ENCODE measurements around the gene ST8SIA6. TPM values are rescaled to one million over a fixed set of nuclear protein-coding genes. Genes with fewer than 3 reads are reported as not detected.

Gene ST8SIA6
- polyA plus RNA-seq, 1 experiment: not detected

DNA sequence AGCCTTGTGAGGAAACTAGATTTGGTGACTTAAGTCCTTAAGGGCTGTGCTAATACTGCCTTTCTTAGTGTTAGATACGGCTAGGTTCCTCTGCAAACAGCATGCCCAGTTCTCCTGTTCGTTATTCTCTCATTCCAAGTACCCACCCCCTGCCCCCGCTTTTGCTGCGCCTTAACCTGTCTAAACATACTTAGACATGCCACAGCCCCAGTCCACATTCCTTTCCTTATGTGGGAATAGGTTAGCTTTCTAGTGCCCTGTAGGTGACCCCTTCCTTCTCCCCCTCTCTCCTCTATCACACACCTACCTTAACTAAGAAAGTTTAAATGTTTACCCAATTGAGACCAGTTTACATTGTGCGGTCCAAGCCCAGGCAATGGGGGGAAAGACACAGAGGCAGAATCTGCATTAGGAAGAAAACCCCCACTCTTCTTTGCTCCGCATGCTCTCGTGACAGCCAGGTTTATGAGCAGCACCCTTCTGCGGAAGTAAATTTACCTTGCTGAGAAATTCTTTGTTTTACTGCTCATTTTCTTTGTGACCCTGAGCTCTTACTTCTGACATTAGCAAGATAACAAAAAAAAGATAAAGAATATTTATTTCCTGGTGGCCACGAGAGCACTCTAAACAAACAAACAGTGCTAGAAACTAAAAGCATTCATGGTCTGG is 177.5 kb downstream of the ST8SIA6 start:
- peaks cover 5% of the 10 kb centered on the region; the same call in 1 of the 2 replicates for H3K27me3 ChIP-seq (ENCODE audit: control insufficient read depth, insufficient read depth, low read length)
- H3K4me3 ChIP-seq (ENCODE audit: low read depth, low read length): no peak overlapping the region
- CTCF ChIA-PET: interaction anchor here (0.9 to 1.3 kb wide), 2 partner anchors 9 to 13 kb away, joined by 3 read pairs; no protein-coding TSS in a partner anchor
- no peaks in the 10 kb centered on the region for H3K36me3 ChIP-seq (ENCODE audit: control insufficient read depth, insufficient read depth, low read length)
- POLR2A ChIA-PET: interaction anchor here (0.7 kb wide), 1 partner anchor 1399 kb away, joined by 5 read pairs; no protein-coding TSS in a partner anchor
- no peak for DNase-seq (ENCODE audit: low read depth)
- TF ChIP-seq, protein P1, sequence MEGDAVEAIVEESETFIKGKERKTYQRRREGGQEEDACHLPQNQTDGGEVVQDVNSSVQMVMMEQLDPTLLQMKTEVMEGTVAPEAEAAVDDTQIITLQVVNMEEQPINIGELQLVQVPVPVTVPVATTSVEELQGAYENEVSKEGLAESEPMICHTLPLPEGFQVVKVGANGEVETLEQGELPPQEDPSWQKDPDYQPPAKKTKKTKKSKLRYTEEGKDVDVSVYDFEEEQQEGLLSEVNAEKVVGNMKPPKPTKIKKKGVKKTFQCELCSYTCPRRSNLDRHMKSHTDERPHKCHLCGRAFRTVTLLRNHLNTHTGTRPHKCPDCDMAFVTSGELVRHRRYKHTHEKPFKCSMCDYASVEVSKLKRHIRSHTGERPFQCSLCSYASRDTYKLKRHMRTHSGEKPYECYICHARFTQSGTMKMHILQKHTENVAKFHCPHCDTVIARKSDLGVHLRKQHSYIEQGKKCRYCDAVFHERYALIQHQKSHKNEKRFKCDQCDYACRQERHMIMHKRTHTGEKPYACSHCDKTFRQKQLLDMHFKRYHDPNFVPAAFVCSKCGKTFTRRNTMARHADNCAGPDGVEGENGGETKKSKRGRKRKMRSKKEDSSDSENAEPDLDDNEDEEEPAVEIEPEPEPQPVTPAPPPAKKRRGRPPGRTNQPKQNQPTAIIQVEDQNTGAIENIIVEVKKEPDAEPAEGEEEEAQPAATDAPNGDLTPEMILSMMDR (IDR thresholded peaks at IDR 0.05; ENCODE audit: insufficient read depth, low read depth, low read length): no peak

DNA sequence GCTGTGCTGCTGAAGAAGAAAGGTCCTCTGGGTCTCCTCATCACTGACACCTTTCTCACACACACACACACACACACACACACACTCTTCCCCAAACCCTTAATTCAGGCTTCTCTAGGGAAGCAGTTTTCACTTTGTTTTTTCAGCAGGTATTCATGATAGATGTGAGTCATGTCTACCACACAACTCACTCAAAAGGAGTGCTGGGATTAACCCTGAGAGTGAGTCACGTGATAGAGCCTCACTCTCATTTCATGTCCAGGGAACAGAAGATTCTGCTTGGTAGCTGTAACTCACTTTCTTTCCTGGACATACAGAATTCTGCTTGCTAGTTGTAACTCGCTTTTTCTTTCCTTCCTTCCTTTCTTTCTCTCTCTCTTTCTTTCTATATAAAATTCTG is 181.0 kb downstream of the ST8SIA6 start:
- ChIA-PET POLR2A (no interaction called here), CTCF (interaction anchor here (0.8 to 1.7 kb wide), 3 partner anchors 15 to 16 kb away, joined by 3 to 5 read pairs (median 3); no protein-coding TSS in a partner anchor)
- TF ChIP-seq, protein P1 (IDR thresholded peaks at IDR 0.05; ENCODE audit: insufficient read depth, low read depth, low read length): no peak
- peak; percentile 13 for DNase-seq (ENCODE audit: low read depth)
- H3K27me3 ChIP-seq (ENCODE audit: control insufficient read depth, insufficient read depth, low read length): peaks cover 5% of the 10 kb centered on the region; the same call in 1 of the 2 replicates
- H3K36me3 ChIP-seq (ENCODE audit: control insufficient read depth, insufficient read depth, low read length): no peaks in the 10 kb centered on the region
- H3K4me3 ChIP-seq (ENCODE audit: low read depth, low read length): no peak overlapping the region

DNA sequence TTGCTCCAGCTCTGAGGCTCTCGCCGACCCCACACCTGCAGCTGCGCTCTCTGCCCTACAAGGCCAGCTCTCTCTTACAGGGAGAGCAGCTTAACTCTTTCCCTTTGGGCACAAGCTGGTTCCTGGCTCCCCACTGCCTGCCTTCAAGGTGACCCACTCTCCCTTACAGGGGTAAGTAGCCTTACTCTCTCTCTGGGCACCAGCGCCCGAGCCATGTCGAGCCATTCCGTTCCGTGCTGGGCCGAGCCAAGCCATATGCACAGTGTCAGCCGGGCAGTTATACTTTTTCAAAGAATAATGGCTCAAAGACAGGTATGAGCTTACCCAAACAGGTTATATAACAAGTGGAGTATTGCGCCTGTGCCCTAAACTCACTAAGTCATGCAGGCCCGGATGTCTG is 181.7 kb downstream of the ST8SIA6 start:
- POLR2A ChIA-PET: no interaction called here
- TF ChIP-seq, protein P1 (IDR thresholded peaks at IDR 0.05; ENCODE audit: insufficient read depth, low read depth, low read length): no peak

More for the DNA sequence above, 181.7 kb downstream of the ST8SIA6 start:
- no peak overlapping the region for H3K4me3 ChIP-seq (ENCODE audit: low read depth, low read length)
- H3K27me3 ChIP-seq (ENCODE audit: control insufficient read depth, insufficient read depth, low read length): peaks cover 5% of the 10 kb centered on the region; the same call in 1 of the 2 replicates
- CTCF ChIA-PET: interaction anchor here (0.6 to 1.7 kb wide), 3 partner anchors 14 to 374 kb away, joined by 3 to 5 read pairs (median 3); no protein-coding TSS in a partner anchor
- no peaks in the 10 kb centered on the region for H3K36me3 ChIP-seq (ENCODE audit: control insufficient read depth, insufficient read depth, low read length)
- no peak for DNase-seq (ENCODE audit: low read depth)

Small RNAs within 50 kb of the gene (small RNA-seq; reads per million reads assigned to genes)
- not detected for gene RF00019 (ENCODE audit: insufficient read length, low read depth, low replicate concordance)

Other genes starting within 250 kb of the ST8SIA6 start
- gene VIM, start 226.4 kb downstream of the ST8SIA6 start, polyA plus RNA-seq (2011; rRNA removed): 3,965 and 5,431 TPM in 2 replicates
- 45.4 and 113 TPM in 2 replicates for gene HACD1, start 162.8 kb upstream of the ST8SIA6 start, polyA plus RNA-seq (2011; rRNA removed)
- gene STAM, start 189.6 kb upstream of the ST8SIA6 start, polyA plus RNA-seq (2011; rRNA removed): 22.0 and 27.9 TPM in 2 replicates

All from BJ (cell line).